Measurements from ENCODE around the gene BAD.

Gene BAD

DNA sequence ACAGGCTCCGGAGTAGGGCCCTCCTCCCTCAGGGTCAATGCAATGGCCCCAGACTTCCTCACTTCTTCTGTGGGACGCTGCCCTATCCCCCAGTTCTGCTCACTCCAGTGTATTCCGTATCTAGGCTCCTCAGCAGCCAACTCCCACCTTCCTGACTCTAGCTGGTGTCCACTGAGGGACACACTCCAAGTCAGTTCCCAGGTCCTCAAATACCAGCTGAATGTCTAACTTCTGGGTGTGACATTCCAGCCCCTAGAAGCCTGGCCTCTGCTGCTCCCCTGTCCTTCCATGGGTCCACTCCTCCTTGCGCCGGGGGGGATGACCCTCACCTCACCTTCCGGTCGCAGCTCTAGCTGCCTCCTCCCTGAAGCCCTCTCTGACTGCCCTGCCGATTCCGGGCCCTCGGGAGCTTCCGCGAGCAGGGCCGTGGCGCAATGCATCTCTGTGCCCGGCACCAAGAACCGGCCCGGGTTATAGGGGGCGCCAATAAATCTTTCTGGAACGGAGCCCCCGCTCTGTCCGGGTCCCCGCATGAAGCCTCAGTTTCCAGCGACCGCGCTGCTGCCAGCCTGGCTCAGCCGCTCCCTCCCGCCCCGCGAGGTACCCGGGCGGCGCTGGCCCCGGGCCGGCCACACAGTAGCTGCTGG lies 15.4 kb downstream of the BAD start:
- TF ChIP-seq, protein P1, sequence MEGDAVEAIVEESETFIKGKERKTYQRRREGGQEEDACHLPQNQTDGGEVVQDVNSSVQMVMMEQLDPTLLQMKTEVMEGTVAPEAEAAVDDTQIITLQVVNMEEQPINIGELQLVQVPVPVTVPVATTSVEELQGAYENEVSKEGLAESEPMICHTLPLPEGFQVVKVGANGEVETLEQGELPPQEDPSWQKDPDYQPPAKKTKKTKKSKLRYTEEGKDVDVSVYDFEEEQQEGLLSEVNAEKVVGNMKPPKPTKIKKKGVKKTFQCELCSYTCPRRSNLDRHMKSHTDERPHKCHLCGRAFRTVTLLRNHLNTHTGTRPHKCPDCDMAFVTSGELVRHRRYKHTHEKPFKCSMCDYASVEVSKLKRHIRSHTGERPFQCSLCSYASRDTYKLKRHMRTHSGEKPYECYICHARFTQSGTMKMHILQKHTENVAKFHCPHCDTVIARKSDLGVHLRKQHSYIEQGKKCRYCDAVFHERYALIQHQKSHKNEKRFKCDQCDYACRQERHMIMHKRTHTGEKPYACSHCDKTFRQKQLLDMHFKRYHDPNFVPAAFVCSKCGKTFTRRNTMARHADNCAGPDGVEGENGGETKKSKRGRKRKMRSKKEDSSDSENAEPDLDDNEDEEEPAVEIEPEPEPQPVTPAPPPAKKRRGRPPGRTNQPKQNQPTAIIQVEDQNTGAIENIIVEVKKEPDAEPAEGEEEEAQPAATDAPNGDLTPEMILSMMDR (IDR thresholded peaks at IDR 0.05; ENCODE audit: low read depth, low read length, missing control alignments) = no peak
- peak overlapping the region; percentile 69 for H3K4me3 ChIP-seq (replicated peaks; ENCODE audit: low read depth, low read length)
- no peak for DNase-seq (ENCODE audit: extremely low read depth, low read depth)

DNA sequence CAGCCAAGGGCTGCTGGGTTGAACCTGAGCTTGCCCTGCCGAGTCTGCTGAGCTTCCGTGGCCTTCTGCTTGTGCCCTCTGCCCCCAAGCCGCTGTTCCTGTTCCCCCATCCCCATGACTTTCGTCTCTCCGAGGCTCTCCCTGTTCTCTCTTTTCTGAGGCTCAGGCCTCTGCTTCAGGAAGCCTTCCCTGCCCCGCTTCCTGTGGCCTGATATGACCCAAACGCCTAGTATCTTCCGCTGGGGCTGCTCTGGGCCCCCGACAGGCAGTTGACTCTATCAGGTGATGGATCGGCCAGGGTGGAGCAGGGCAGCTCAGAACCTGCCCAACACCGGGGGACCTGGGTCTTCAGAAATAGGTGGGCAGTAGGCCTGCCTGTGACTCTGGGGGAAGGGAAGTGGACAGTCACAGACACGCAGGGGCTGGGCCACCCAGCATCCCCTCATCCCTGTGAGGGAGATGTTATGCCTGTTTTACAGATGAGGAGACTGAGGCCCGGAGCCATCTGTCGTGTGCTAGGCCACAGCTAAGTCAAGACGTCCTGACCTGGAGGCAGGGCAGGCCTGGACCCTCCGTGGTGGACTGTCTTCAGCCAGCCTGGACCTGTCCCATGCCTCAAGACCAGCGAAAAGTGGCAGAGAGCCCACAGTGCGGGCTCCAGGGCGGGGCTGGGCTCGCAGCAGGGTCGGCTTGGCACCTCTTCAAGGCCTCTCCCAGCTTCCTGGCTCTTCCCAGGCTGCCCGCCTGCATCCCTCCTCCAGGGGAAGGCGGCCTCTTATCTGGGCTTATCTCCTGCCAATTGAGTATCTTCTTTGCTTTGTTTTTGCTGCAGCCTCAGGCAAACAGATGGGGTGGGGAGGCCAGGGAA lies 16.2 kb downstream of the BAD start:
- H3K4me3 ChIP-seq (replicated peaks; ENCODE audit: low read depth, low read length) = peak overlapping the region; percentile 69
- no peak for DNase-seq (ENCODE audit: extremely low read depth, low read depth)
- TF ChIP-seq, protein P1 (IDR thresholded peaks at IDR 0.05; ENCODE audit: low read depth, low read length, missing control alignments) = no peak

DNA sequence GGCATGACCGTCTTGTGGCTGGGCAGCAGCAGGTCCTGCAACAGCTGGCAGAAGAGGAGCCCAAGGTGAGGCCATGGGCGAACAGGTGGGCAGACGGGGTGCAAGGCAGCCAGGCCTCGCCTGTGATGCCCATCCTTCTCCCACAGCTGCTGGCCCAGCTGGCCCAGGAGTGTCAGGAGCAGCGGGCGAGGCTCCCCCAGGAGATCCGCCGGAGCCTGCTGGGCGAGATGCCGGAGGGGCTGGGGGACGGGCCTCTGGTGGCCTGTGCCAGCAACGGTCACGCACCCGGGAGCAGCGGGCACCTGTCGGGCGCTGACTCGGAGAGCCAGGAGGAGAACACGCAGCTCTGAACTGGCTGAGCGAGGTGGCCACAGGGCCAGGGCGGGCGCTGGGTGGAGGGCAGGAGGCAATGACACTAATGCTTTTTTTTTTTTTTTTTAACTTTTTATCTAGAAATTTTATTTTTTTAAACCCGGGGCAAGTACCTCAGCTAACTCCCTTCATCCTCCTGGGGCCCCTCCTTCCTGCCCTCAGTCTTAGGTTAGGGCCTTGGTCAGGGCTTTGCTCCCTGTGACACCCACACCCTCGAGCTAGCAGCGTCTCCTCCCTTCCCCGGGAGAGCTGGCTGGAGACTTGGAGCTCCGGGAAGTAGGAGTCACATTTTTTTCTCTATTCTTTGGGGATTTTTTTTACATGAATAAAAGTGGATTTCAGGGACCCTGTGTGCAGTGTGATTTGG lies 17.1 kb downstream of the BAD start:
- no peak overlapping the region for H3K4me3 ChIP-seq (replicated peaks; ENCODE audit: low read depth, low read length)
- no peak for DNase-seq (ENCODE audit: extremely low read depth, low read depth)
- TF ChIP-seq, protein P1 (IDR thresholded peaks at IDR 0.05; ENCODE audit: low read depth, low read length, missing control alignments) = no peak

DNA sequence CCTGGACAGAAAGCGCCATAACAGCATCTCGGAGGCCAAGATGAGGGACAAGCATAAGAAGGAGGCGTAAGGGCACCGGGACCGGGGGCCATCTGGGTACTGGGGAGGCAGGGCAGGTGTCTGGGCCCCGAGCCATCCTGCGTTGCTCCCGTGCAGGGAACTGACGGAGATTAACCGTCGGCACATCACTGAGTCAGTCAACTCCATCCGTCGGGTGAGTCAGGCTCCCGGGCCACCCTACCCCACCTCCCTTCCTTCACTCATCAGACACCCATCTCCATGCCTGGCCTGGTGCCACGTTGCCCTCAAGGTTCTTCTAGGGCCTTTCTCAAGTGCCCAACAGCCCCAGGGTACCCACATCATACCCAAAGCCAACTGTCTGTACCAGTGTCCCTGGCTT lies 18.1 kb downstream of the BAD start:
- no peak overlapping the region for H3K4me3 ChIP-seq (replicated peaks; ENCODE audit: low read depth, low read length)
- TF ChIP-seq, protein P1 (IDR thresholded peaks at IDR 0.05; ENCODE audit: low read depth, low read length, missing control alignments) = no peak
- DNase-seq (ENCODE audit: extremely low read depth, low read depth) = no peak

DNA sequence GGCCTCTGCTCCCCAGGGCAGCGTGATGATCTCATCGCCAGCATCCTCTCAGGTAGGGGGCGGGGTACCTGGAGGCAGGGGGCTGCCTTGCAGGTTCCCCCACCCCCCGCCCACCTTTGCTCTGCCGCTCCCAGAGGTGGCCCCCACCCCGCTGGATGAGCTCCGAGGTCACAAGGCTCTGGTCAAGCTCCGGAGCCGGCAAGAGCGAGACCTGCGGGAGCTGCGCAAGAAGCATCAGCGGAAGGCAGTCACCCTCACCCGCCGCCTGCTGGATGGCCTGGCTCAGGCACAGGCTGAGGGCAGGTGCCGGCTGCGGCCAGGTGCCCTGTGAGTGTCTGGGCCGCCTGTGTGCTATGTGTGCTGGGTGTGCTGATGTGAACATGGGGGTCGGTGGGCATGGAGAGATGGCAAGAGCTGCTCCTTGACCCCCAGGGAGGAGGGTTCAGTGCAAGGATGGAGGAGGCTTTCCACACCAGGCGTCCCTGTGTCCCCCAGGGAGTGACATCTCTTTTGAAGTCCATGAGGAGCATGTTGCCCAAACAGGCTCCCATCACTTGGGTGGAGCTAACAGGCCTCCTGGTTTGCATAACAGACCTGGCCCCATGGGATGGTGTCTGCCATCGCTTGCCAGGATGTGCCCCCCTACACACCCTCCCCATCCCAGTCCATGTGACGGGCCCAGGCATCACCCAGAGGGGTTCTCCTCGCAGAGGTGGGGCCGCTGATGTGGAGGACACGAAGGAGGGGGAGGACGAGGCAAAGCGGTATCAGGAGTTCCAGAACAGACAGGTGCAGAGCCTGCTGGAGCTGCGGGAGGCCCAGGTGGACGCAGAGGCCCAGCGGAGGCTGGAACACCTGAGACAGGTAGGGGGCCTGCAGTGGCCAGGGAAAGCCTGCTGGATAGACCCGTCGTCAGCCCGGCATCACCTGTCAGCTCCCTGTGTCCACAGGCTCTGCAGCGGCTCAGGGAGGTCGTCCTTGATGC lies 19.0 kb downstream of the BAD start:
- TF ChIP-seq, protein P1 (IDR thresholded peaks at IDR 0.05; ENCODE audit: low read depth, low read length, missing control alignments) = no peak
- no peak overlapping the region for H3K4me3 ChIP-seq (replicated peaks; ENCODE audit: low read depth, low read length)
- DNase-seq (ENCODE audit: extremely low read depth, low read depth) = no peak

DNA sequence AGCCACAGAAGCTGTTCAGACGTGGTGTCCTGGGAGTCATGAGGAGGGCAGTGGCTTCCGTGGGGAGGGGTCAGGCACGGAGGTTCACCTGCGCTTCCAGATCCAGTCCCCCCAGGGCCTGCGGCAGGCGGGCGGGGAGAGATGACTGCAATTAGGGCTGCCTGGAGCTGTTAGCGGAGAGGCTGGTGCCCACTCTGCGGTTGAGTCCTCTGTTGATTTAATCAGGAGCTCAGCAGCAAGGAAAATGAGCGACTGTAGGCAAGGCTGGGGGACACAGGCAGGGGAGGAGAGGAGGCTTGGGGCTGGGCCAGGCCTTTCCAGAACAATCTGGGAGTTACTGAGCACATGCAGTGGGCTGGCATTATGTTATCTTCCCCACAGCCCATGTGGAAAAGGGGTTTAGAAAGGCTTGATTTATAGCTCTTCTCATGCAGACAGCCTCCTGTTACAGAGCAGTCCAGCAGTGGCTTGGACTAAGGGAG lies 20.1 kb downstream of the BAD start:
- H3K4me3 ChIP-seq (replicated peaks; ENCODE audit: low read depth, low read length) = no peak overlapping the region
- TF ChIP-seq, protein P1 (IDR thresholded peaks at IDR 0.05; ENCODE audit: low read depth, low read length, missing control alignments) = no peak
- no peak for DNase-seq (ENCODE audit: extremely low read depth, low read depth)

Measured in HFF-Myc (cell line).